Right renal pelvis (tissue), 4 donors: ENCODE results near the gene FGFBP2. TPM values are rescaled to one million over a fixed set of nuclear protein-coding genes. Genes with fewer than 3 reads are reported as not detected.
A peak's percentile ranks its signal among the peaks of the same experiment; 100 is the strongest.

Experiments
- DNase-seq, 4 donors: peaks; one replicate each; pipeline ENCODE4 v3.0.0-alpha.2; 2013; ENCODE audit warnings: low read depth in 4 of 4, low spot score in 3 of 4, missing footprints in 1 of 4
- polyA plus RNA-seq, 4 donors: library from polyadenylated mRNA; unstranded; fragments of 120-200 nt; gene quantifications; one replicate each; pipeline ENCODE4 v1.2.1, GENCODE V29; 2013; ENCODE audit not compliant: insufficient read length in 4 of 4

FGFBP2 gene
- polyA plus RNA-seq, 4 donors, result 0.13 to 0.44 (median 0.23) TPM

DNA sequence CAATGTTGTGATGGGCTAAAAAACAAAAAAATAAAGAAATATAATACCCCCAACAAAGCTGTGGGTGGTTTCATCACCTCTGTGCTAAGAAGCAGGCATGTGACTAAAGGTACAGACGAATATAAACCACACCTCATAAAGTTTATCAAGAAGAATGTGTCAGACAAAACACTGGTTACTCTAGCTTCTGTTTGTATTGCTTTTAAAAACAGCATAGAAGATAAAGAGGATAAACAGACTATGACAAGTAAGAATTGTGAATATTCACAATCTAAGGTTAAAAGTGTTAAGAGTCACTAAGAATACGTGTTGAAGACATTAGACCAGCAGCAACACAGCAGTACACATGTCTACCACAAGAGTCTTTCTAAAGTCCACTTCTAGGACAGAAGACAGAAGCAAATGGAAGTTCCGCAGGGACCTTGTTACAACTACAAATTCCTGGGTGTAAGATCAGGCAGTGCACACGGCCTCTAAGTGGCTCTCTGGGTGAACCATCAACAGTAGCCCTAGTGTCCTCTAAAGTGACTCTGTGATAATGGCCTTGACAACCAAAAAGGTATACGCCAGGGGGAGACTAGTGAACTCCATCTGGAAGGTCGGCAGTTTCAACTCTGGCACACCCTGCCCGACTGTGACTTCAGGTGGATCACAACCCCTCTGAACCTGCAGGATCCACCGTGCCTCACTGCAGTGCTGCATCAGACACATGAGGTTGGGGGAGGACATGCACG lies 8.3 kb upstream of the FGFBP2 start:
- DNase-seq, result no peak

GRCh38 chr4:15968551-15969300 lies 5.8 kb upstream of the FGFBP2 start:
- no peak for DNase-seq

GRCh38 chr4:15965325-15965724 lies 2.4 kb upstream of the FGFBP2 start:
- DNase-seq, result no peak

DNA sequence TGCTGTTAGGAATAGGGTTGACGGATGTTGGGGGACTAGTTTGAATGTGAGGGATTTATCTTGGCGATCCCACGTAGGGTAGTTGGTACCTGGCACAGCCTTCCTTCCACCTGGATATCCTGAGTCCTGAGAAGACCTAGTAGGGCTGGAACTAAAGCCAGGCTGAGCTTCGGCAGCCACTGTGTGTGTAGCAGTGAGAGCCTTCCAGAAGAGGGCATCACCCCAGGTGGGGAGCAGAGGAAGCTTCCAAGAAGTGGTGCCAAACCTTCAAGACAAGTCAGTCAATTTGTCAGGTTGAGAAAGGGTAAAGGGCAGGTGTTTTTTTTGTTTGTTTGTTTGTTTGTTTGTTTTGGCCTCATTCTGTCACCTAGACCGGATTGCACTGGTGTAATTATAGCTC lies 1.2 kb upstream of the FGFBP2 start:
- no peak for DNase-seq

- no peak for DNase-seq
Observed at GRCh38 chr4:15963576-15963975, 601 bp upstream of the FGFBP2 start.

- no peak for DNase-seq
Observed at GRCh38 chr4:15961781-15962510, 1.0 kb downstream of the FGFBP2 start.

DNA sequence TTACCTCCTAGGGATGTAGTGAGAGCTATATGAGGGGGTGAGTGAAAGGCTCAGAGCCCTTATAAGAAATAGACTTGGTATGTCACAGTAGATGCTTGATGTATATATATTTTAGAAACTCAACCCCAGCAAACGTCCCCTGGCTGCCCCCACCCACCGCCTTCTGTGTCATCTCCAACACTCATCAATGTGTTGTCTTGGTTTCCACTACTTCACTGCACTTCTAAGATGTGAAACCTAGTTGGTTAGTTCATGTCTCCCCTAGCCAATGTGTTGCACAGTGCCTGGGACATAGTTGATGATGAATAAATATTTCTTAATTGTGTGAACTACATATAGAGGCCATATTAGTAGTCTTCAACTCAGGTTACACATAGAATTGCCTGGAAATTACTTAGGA lies 4.4 kb downstream of the FGFBP2 start:
- no peak for DNase-seq

- peak in 1 of 4 donors; percentile 22 for DNase-seq
Observed at GRCh38 chr4:15956179-15956850, 6.7 kb downstream of the FGFBP2 start.

GRCh38 chr4:15955670-15956069 lies 7.3 kb downstream of the FGFBP2 start:
- no peak for DNase-seq

- no peak for DNase-seq
Observed at GRCh38 chr4:15953625-15954024, 9.3 kb downstream of the FGFBP2 start.

- DNase-seq, result no peak
Observed at GRCh38 chr4:15951781-15952180, 11.2 kb downstream of the FGFBP2 start.

- DNase-seq, result no peak
Observed at GRCh38 chr4:15948826-15949225, 14.1 kb downstream of the FGFBP2 start.

DNA sequence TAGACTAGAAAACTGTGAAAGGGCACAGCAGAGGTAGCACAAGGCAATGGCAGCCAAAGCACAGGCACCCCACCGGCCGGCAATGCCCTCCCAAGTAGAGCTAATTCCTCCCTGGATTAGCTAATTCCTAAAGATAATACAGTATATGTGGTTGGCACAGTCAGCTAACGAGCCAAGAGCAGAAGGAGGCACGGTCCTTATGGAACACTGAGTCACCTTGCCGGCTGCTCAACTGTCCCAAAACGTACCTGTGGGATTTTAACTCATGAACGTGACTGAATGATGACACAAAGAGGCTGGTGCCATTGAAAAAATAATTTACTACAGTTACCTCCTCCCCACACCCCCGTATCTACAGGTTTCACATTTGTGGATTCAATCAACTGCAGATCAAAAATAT lies 15.3 kb downstream of the FGFBP2 start:
- no peak for DNase-seq

- DNase-seq, result no peak
Observed at GRCh38 chr4:15945516-15945915, 17.5 kb downstream of the FGFBP2 start.

DNA sequence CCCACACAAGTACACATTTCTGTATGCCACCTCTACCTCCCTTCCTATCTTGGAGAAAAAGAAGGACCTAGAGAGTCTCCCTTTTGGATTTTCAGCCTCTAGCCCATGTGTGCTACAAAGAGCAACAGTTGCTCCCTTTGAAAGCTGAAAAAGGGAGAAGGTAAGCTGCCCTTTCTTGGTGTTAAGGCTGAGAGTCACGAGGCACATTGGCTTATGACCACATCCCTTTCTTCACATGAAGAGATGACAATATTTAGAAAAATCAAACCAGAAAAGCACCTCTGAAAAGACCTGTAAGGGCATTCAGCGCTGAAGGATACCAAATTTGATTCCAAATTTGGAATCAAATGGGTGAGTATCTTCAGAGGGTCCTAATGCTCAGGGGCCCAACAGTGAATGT lies 18.1 kb downstream of the FGFBP2 start:
- DNase-seq, result no peak

- no peak for DNase-seq
Observed at GRCh38 chr4:15942283-15942682, 20.7 kb downstream of the FGFBP2 start.

GRCh38 chr4:15938640-15939039 lies 24.3 kb downstream of the FGFBP2 start, which contains the start of gene FGFBP1:
Gene FGFBP1, minus strand, starts transcription at chr4:15938740. Its CDS starts 2,108 bp downstream, at chr4:15936632.
- no peak for DNase-seq

DNA sequence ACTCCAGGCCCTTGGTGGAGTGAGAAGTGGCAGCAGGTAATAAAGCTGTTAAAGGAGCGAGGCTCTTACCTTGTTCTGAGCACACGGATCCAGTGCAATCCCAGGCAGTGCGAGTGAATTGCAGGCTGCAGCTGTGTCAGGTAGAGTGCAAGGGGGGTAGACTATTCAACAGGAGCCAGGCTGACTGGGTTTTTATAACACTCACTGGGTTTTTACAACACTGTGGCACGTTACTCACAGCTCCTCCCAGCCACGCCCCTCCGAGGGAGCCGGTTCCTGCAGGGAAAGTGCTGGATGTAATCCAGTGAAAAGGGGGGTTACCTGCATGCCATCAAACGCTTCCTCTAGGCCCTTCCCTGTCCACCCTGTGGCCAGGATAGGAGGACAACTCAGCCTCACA lies 24.8 kb downstream of the FGFBP2 start:
- no peak for DNase-seq

GRCh38 chr4:15936495-15936894 lies 26.5 kb downstream of the FGFBP2 start:
- no peak for DNase-seq

- DNase-seq, result no peak
Observed at GRCh38 chr4:15935504-15936402, 27.2 kb downstream of the FGFBP2 start.
